IMR-90 (cell line): ENCODE results near the gene ANXA1.

Source experiments
- POLR2A ChIP-seq: IDR thresholded peaks from 2 replicates; pipeline ENCODE4 v1.6.1; 2012; ENCODE audit warnings: mild to moderate bottlenecking, low read depth, low read length
- RCOR1 ChIP-seq: IDR thresholded peaks from 2 replicates; pipeline ENCODE4 v1.6.1; 2012; ENCODE audit warnings: mild to moderate bottlenecking, low read length, improper control_type of control experiment; ENCODE audit not compliant: insufficient replicate concordance
- TF ChIP-seq, protein P1 (sequence below): conservative IDR thresholded peaks from 2 replicates; pipeline ENCODE4 v1.5.1; 2012; ENCODE audit warnings: mild to moderate bottlenecking, low read depth, low read length, improper control_type of control experiment

DNA sequence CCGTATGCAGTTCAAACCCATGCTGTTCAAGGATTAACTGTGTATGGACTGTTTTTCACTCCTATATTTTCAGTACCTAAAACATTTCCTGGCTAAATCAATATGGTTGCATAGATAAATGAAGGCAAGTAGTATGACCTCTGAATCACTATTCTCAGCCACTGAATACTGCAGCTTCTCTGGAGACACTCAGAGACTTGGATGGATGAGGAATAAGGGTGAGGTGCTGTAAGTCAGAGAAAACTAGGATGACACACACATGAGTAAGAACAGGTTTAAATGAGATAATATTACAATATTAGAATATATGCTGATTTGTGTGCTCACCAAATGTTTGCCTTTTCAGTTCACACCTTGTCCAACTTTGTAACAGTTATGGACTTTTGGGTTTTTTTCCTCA, 26.0 kb upstream of the ANXA1 start:
- TF ChIP-seq, protein P1, sequence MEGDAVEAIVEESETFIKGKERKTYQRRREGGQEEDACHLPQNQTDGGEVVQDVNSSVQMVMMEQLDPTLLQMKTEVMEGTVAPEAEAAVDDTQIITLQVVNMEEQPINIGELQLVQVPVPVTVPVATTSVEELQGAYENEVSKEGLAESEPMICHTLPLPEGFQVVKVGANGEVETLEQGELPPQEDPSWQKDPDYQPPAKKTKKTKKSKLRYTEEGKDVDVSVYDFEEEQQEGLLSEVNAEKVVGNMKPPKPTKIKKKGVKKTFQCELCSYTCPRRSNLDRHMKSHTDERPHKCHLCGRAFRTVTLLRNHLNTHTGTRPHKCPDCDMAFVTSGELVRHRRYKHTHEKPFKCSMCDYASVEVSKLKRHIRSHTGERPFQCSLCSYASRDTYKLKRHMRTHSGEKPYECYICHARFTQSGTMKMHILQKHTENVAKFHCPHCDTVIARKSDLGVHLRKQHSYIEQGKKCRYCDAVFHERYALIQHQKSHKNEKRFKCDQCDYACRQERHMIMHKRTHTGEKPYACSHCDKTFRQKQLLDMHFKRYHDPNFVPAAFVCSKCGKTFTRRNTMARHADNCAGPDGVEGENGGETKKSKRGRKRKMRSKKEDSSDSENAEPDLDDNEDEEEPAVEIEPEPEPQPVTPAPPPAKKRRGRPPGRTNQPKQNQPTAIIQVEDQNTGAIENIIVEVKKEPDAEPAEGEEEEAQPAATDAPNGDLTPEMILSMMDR = no peak
- TF ChIP-seq RCOR1 = no peak
- TF ChIP-seq POLR2A = no peak
